Neural progenitor cell (in vitro differentiated cells): ENCODE results near the gene PSMD8. TPM values are rescaled to one million over a fixed set of nuclear protein-coding genes. Genes with fewer than 3 reads are reported as not detected.

Experiments used
- DNase-seq: peaks from one replicate; pipeline ENCODE4 v3.0.0-alpha.2; 2016; ENCODE audit warnings: low spot score
- H2AFZ ChIP-seq: fragments of 200-600 bp; sonication (generic); replicated peaks from 2 replicates; pipeline ENCODE4 v1.6.1; 2016; ENCODE audit warnings: antibody characterized with exemption
- H3F3A ChIP-seq: fragments of 200-600 bp; sonication (generic); 2 replicates; pipeline ENCODE4 v1.6.1; 2016; ENCODE audit warnings: antibody characterized with exemption, low read depth
- H3K27ac ChIP-seq: fragments of 200-600 bp; sonication (generic); 2 replicates; pipeline ENCODE4 v1.5.1; 2016; ENCODE audit warnings: mild to moderate bottlenecking
- H3K27me3 ChIP-seq: fragments of 200-600 bp; sonication (generic); 2 replicates; pipeline ENCODE4 v1.6.1; 2016; ENCODE audit warnings: mild to moderate bottlenecking, moderate library complexity
- H3K36me3 ChIP-seq: fragments of 200-600 bp; sonication (generic); 2 replicates; pipeline ENCODE4 v1.5.1; 2016
- H3K4me1 ChIP-seq: fragments of 200-600 bp; sonication (generic); 2 replicates; pipeline ENCODE4 v1.6.1; 2016; ENCODE audit warnings: mixed run types
- H3K4me2 ChIP-seq: fragments of 200-600 bp; sonication (generic); 2 replicates; pipeline ENCODE4 v1.6.1; 2016
- H3K4me3 ChIP-seq: fragments of 200-600 bp; sonication (generic); 2 replicates; pipeline ENCODE4 v1.5.1; 2016
- H3K79me2 ChIP-seq: fragments of 200-600 bp; sonication (generic); 2 replicates; pipeline ENCODE4 v1.6.1; 2016; ENCODE audit warnings: low read depth
- H3K9ac ChIP-seq: fragments of 200-600 bp; sonication (generic); 2 replicates; pipeline ENCODE4 v1.6.1; 2016
- H3K9me3 ChIP-seq: fragments of 200-600 bp; sonication (generic); 2 replicates; pipeline ENCODE4 v1.5.1; 2016; ENCODE audit warnings: low read depth
- H4K20me1 ChIP-seq: fragments of 200-600 bp; sonication (generic); 2 replicates; pipeline ENCODE4 v1.6.1; 2016; ENCODE audit warnings: low read depth
- H3K27ac Mint-ChIP-seq: 3 replicates; pipeline ENCODE4 v1.8.0; 2021; ENCODE audit warnings: mixed read lengths
- H3K27me3 Mint-ChIP-seq: 2 replicates; pipeline ENCODE4 v1.8.0; 2022; ENCODE audit warnings: low read depth, mild to moderate bottlenecking, inconsistent platforms, moderate library complexity, mixed read lengths; ENCODE audit not compliant: insufficient read depth
- H3K36me3 Mint-ChIP-seq: 3 replicates; pipeline ENCODE4 v1.8.0; 2021; ENCODE audit warnings: mixed read lengths
- H3K4me1 Mint-ChIP-seq: 3 replicates; pipeline ENCODE4 v1.8.0; 2021; ENCODE audit warnings: mixed read lengths
- H3K4me3 Mint-ChIP-seq: 3 replicates; pipeline ENCODE4 v1.8.0; 2021; ENCODE audit warnings: mild to moderate bottlenecking, moderate library complexity, mixed read lengths
- H3K9me3 Mint-ChIP-seq: 3 replicates; pipeline ENCODE4 v1.8.0; 2020; ENCODE audit warnings: mixed read lengths
- CTCF ChIP-seq: fragments of 200-600 bp; sonication (generic); IDR thresholded peaks from 2 replicates; pipeline ENCODE4 v1.5.1; 2017; ENCODE audit warnings: antibody characterized with exemption, mild to moderate bottlenecking
- EZH2 ChIP-seq: fragments of 200-600 bp; sonication (generic); IDR thresholded peaks from 2 replicates; pipeline ENCODE4 v1.6.1; 2017; ENCODE audit warnings: antibody characterized with exemption, mild to moderate bottlenecking, moderate library complexity
- EZH2phosphoT487 ChIP-seq: fragments of 200-600 bp; sonication (generic); IDR thresholded peaks from 2 replicates; pipeline ENCODE4 v1.6.1; 2017; ENCODE audit warnings: antibody characterized with exemption
- total RNA-seq: library from RNA; depleted of rRNA; stranded (reverse); fragments of >200 nt; gene quantifications from 2 replicates; pipeline ENCODE4 v1.2.3, GENCODE V29; 2015; ENCODE audit warnings: low replicate concordance

Gene PSMD8
- total RNA-seq, 1 donor from 2014 or later, result 119 TPM

- H3K27ac Mint-ChIP-seq, result no peak overlapping the region
- TF ChIP-seq CTCF (no peak), EZH2phosphoT487 (no peak), EZH2 (no peak)
Measured at GRCh38 chr19:38383743-38384142, 9.4 kb downstream of the PSMD8 start.

GRCh38 chr19:38384209-38385027 is 10.0 kb downstream of the PSMD8 start:
- no peaks in the 10 kb centered on the region for H3K4me1 ChIP-seq
- no peak overlapping the region for H3K9ac ChIP-seq
- H3K27me3 ChIP-seq, result peaks cover 24% of the 10 kb centered on the region
- H3K4me2 ChIP-seq, result no peak overlapping the region
- H3K79me2 ChIP-seq, result no peaks in the 10 kb centered on the region
- H3K36me3 Mint-ChIP-seq, result peaks cover 15% of the 10 kb centered on the region
- H3K9me3 ChIP-seq, result no peaks in the 10 kb centered on the region
- no peaks in the 10 kb centered on the region for H3K9me3 Mint-ChIP-seq
- DNase-seq, result peak; percentile 74
- H3F3A ChIP-seq, result peaks cover 22% of the 10 kb centered on the region
- H2AFZ ChIP-seq, result no peak overlapping the region
- peaks cover 32% of the 10 kb centered on the region for H4K20me1 ChIP-seq
- H3K4me3 ChIP-seq, result no peak overlapping the region
- no peak overlapping the region for H3K27ac Mint-ChIP-seq
- H3K27ac ChIP-seq, result no peak overlapping the region
- H3K4me3 Mint-ChIP-seq, result peak overlapping the region; percentile 50
- peaks cover 12% of the 10 kb centered on the region for H3K27me3 Mint-ChIP-seq
- no peaks in the 10 kb centered on the region for H3K36me3 ChIP-seq
- peaks cover 5% of the 10 kb centered on the region for H3K4me1 Mint-ChIP-seq
- TF ChIP-seq CTCF (peak; percentile 60), EZH2 (no peak)

More at GRCh38 chr19:38383743-38384142, 9.4 kb downstream of the PSMD8 start:
- Histone ChIP-seq H3K4me1 (no peaks in the 10 kb centered on the region), H3K36me3 (no peaks in the 10 kb centered on the region), H3K9ac (no peak overlapping the region), H3F3A (peaks cover 20% of the 10 kb centered on the region), H3K9me3 (no peaks in the 10 kb centered on the region), H3K27ac (no peak overlapping the region), H4K20me1 (peaks cover 32% of the 10 kb centered on the region), H3K27me3 (peaks cover 24% of the 10 kb centered on the region), H3K79me2 (no peaks in the 10 kb centered on the region), H3K4me2 (no peak overlapping the region), H2AFZ (no peak overlapping the region), H3K4me3 (no peak overlapping the region)
- peaks cover 12% of the 10 kb centered on the region for H3K27me3 Mint-ChIP-seq
- peaks cover 16% of the 10 kb centered on the region for H3K36me3 Mint-ChIP-seq
- H3K4me3 Mint-ChIP-seq, result no peak overlapping the region
- no peak for DNase-seq
- H3K4me1 Mint-ChIP-seq, result peaks cover 4% of the 10 kb centered on the region
- H3K9me3 Mint-ChIP-seq, result no peaks in the 10 kb centered on the region

- Histone ChIP-seq H3F3A (peaks cover 22% of the 10 kb centered on the region), H3K4me3 (no peak overlapping the region), H3K79me2 (no peaks in the 10 kb centered on the region), H4K20me1 (peaks cover 35% of the 10 kb centered on the region), H3K9ac (no peak overlapping the region), H3K9me3 (no peaks in the 10 kb centered on the region), H3K4me2 (no peak overlapping the region), H3K36me3 (no peaks in the 10 kb centered on the region), H2AFZ (no peak overlapping the region), H3K27me3 (peaks cover 31% of the 10 kb centered on the region), H3K4me1 (peaks cover 2% of the 10 kb centered on the region), H3K27ac (no peak overlapping the region)
- no peak overlapping the region for H3K27ac Mint-ChIP-seq
- no peak for TF ChIP-seq CTCF
- no peak for TF ChIP-seq EZH2
- no peak for TF ChIP-seq EZH2phosphoT487
- no peak overlapping the region for H3K4me3 Mint-ChIP-seq
- H3K4me1 Mint-ChIP-seq, result peaks cover 10% of the 10 kb centered on the region
- no peaks in the 10 kb centered on the region for H3K9me3 Mint-ChIP-seq
- DNase-seq, result no peak
- peaks cover 12% of the 10 kb centered on the region for H3K36me3 Mint-ChIP-seq
- H3K27me3 Mint-ChIP-seq, result peaks cover 11% of the 10 kb centered on the region
Measured at GRCh38 chr19:38385057-38385803, 10.9 kb downstream of the PSMD8 start.
